Activated T-cell treated with anti-CD3 and anti-CD28 coated beads, Interleukin-2, amount 50 U/mL, for 4 hours (primary cell): ENCODE data around the gene STAT6. TPM values are rescaled to one million over a fixed set of nuclear protein-coding genes. Genes with fewer than 3 reads are reported as not detected.
A peak's percentile ranks its signal among the peaks of the same experiment; 100 is the strongest.

Experiments used
- ATAC-seq, 2 donors: fragments of 200-7000 bp; cut with Tn5 transposase; one replicate each; pipeline ENCODE4 v1.10.0; 2021
- DNase-seq: peaks from one replicate; pipeline ENCODE4 v3.0.0-alpha.2; 2020
- H3K27me3 Mint-ChIP-seq: one replicate; pipeline ENCODE4 v1.8.0; 2021; ENCODE audit warnings: low read depth, mixed read lengths
- H3K36me3 Mint-ChIP-seq: one replicate; pipeline ENCODE4 v1.8.0; 2022; ENCODE audit warnings: mixed read lengths; ENCODE audit not compliant: insufficient read depth
- H3K4me1 Mint-ChIP-seq: one replicate; pipeline ENCODE4 v1.8.0; 2021; ENCODE audit warnings: low read depth, mixed read lengths
- H3K4me3 Mint-ChIP-seq: one replicate; pipeline ENCODE4 v1.8.0; 2021; ENCODE audit warnings: mild to moderate bottlenecking, moderate library complexity, mixed read lengths
- H3K9me3 Mint-ChIP-seq: one replicate; pipeline ENCODE4 v1.8.0; 2021; ENCODE audit warnings: mixed read lengths
- total RNA-seq, 3 donors: library from RNA; stranded (reverse); gene quantifications; one replicate each; pipeline ENCODE4 v1.2.1, GENCODE V29; 2021

STAT6 gene
- total RNA-seq, 3 donors from 2014 or later, result 312 to 340 (median 339) TPM

GRCh38 chr12:57105011-57105753 is 6.0 kb downstream of the STAT6 start:
- no peaks in the 10 kb centered on the region for H3K9me3 Mint-ChIP-seq
- no peaks in the 10 kb centered on the region for H3K27me3 Mint-ChIP-seq
- no peak for ATAC-seq
- peaks cover 48% of the 10 kb centered on the region for H3K4me1 Mint-ChIP-seq
- H3K4me3 Mint-ChIP-seq, result no peak overlapping the region
- DNase-seq, result no peak
- peaks cover 46% of the 10 kb centered on the region for H3K36me3 Mint-ChIP-seq

DNA sequence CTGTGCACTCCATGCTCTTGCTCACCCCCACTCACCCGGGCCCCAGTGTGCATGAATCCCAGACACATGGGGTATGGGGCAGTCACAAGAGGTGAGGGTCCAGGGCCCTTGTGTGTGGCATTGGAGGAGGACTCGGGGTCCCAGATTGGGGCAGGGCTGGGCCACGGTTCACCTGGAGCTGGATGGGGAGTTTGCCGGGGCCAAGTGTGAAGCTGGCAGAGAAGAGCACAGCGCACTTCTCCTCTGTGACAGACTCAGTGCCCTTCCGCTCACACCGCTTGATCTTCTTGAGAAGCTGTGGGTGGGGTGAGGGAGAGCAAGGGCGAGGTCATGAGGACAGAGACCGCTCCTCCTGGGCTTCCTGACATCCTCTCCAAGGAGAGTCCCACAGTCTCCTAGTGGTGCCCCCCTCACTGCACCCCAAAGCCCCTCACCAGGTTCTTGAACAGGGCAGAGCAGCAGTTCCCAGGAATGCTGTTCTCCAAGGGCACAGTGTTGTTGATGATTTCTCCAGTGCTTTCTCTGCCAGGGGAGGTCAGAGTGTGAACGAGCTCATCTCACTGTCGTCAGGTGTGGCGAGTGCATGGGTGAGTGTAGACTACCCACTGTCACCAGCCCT is 6.8 kb downstream of the STAT6 start:
- Mint-ChIP-seq H3K4me1 (peaks cover 42% of the 10 kb centered on the region), H3K36me3 (peaks cover 51% of the 10 kb centered on the region), H3K27me3 (no peaks in the 10 kb centered on the region), H3K4me3 (no peak overlapping the region), H3K9me3 (no peaks in the 10 kb centered on the region)
- no peak for ATAC-seq
- no peak for DNase-seq

DNA sequence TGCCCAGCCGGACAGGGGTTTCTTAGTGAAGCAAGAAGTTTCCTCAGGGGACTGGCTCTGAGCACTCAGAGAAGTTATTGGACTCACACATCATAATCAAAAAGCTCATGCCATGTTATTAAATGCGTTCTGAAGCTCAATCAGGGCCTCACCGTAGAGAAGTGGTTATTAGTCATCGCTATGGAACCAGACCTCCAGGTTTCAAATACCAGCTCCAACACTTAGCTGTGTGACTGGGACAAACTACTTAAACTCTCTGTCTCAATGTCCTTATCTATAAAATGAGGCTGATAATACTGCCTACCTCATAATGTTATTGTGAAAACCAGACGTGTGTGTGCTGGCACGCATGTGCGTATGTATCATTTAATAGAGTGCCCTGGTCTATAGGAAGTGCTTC is 7.3 kb downstream of the STAT6 start:
- Mint-ChIP-seq H3K4me1 (peaks cover 42% of the 10 kb centered on the region), H3K9me3 (no peaks in the 10 kb centered on the region), H3K27me3 (no peaks in the 10 kb centered on the region), H3K4me3 (no peak overlapping the region), H3K36me3 (peaks cover 54% of the 10 kb centered on the region)
- DNase-seq, result no peak
- ATAC-seq, result peak in 1 of 2 donors; percentile 36

DNA sequence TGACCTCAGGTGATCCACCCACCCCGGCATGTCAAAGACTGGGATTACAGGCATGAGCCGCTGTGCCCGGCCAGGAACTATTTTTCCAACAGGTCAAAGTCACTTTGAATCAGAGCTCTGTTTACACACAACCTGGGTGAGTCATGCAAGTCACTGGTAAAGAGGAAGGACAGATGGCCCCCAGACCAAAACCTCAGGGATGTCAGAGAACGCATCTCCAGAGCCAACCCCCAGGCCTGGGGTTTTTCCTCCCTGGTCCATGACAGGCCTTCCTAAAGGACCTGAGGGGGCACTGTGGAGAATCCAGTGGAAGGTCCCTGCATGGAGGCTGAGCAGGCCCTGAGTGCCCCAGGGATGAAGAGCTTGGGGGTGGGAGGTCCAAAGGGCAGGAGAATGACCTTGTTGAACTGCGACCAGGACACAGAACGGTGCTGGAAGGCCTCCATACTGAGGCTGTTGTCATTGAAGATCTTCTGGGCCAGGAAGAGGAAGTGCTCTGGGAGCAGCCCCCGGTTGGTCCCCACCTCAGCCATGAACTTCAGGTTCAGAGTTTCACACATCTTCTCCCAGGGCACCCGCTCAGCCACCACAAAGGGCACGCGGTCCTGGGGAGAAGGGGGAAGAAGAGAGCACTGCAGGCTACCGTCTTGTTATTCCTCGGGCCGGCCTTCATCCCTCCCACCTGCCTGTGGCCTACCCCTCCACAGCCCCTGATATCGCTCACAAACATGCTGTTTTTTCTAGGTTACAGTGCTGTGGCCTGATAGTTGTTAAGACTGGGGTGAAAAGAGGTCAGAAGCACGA is 9.1 kb downstream of the STAT6 start:
- DNase-seq (no peak), ATAC-seq (no peak)
- Mint-ChIP-seq H3K27me3 (no peaks in the 10 kb centered on the region), H3K4me1 (peaks cover 24% of the 10 kb centered on the region), H3K9me3 (no peaks in the 10 kb centered on the region), H3K4me3 (no peak overlapping the region), H3K36me3 (peaks cover 56% of the 10 kb centered on the region)

DNA sequence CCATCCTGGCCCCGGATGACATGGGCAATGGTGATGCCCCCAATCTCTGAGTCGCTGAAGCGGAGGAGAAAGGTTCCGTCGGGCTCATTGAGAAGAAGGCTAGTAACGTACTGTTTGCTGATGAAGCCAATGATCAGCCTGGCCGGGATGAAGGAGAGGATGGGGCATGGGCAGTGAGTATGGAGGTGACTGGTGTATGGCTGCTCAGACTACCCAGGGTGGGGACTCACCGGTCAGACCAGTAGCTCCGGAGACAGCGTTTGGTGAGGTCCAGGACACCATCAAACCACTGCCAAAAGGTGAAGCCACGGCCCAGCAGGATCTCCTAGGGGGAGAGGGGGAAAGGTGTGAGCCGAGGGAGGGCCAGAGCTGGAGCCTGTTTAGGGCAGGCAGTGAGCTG is 11.4 kb downstream of the STAT6 start:
- H3K27me3 Mint-ChIP-seq, result no peaks in the 10 kb centered on the region

GRCh38 chr12:57099047-57099714 is 12.0 kb downstream of the STAT6 start:
- Mint-ChIP-seq H3K4me3 (no peak overlapping the region), H3K36me3 (peaks cover 46% of the 10 kb centered on the region), H3K27me3 (no peaks in the 10 kb centered on the region), H3K9me3 (no peaks in the 10 kb centered on the region), H3K4me1 (peaks cover 24% of the 10 kb centered on the region)
- ATAC-seq (no peak), DNase-seq (no peak)

More for the DNA sequence above, 11.4 kb downstream of the STAT6 start:
- peaks cover 24% of the 10 kb centered on the region for H3K4me1 Mint-ChIP-seq
- peaks cover 49% of the 10 kb centered on the region for H3K36me3 Mint-ChIP-seq
- H3K4me3 Mint-ChIP-seq, result no peak overlapping the region
- DNase-seq (no peak), ATAC-seq (no peak)
- no peaks in the 10 kb centered on the region for H3K9me3 Mint-ChIP-seq

DNA sequence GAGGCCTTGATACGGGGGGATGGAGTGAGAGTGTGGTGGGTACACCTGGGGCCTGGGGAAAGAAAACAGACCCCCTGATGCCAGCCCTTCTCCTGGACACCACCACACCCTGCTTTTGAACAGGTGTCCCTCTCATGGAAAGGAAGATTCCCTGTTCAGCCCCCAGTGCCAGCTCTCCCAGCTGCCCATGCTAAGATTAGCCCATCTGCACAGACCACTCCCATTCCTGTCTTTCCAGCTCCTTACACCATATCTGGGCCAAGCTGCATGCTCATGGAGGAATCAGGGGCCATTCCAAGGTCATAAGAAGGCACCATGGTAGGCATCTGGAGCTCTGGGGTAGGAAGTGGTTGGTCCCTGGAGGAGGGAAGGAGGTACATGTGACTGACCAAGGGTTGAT is 12.6 kb downstream of the STAT6 start:
- Mint-ChIP-seq H3K9me3 (no peaks in the 10 kb centered on the region), H3K4me1 (peaks cover 23% of the 10 kb centered on the region), H3K27me3 (no peaks in the 10 kb centered on the region), H3K36me3 (peaks cover 43% of the 10 kb centered on the region), H3K4me3 (no peak overlapping the region)
- no peak for ATAC-seq
- no peak for DNase-seq

DNA sequence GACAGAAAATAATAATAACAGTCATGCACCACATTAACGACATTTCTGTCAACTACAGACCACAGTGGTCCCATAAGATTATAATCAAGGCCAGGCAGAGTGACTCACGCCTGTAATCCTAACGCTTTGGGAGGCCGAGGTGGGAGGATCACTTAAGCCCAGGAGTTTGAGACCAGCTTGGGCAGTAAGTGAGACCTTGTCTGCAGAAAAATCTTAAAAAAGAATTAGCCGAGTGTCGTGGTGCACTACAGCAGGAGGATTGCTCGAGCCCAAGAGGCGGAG is 13.7 kb downstream of the STAT6 start:
- ATAC-seq (no peak), DNase-seq (no peak)
- Mint-ChIP-seq H3K36me3 (peaks cover 45% of the 10 kb centered on the region), H3K27me3 (no peaks in the 10 kb centered on the region), H3K4me3 (no peak overlapping the region), H3K9me3 (no peaks in the 10 kb centered on the region), H3K4me1 (peaks cover 34% of the 10 kb centered on the region)

- Mint-ChIP-seq H3K9me3 (no peaks in the 10 kb centered on the region), H3K4me1 (peaks cover 33% of the 10 kb centered on the region), H3K27me3 (no peaks in the 10 kb centered on the region), H3K4me3 (no peak overlapping the region), H3K36me3 (peaks cover 41% of the 10 kb centered on the region)
- ATAC-seq (no peak), DNase-seq (no peak)
Measured at GRCh38 chr12:57096748-57097553, 14.2 kb downstream of the STAT6 start.

DNA sequence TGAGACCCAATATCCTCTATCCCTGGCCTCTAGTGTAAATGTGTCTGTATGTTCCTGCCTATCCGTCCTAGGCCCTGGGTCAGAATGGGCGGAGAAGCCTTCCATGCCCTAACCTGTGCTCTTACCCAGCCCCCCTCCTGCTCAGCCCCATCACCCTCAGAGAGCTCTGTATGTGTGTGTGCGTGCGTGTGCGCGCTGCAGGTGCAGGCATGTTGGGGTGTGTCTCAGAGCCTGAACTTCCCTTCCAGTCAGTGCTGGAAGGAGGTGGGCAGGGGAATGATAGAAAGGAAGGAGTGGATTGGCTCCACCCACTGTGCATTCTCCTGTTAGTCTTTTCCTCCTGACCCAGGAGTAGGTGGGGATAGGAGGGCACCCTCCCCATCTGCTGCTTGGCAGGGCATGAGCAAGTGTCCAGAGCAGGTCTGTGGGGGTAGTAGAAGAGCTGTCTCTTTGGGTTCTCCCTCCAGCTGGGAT is 15.0 kb downstream of the STAT6 start:
- no peak overlapping the region for H3K4me3 Mint-ChIP-seq
- no peaks in the 10 kb centered on the region for H3K9me3 Mint-ChIP-seq
- DNase-seq (no peak), ATAC-seq (no peak)
- peaks cover 41% of the 10 kb centered on the region for H3K36me3 Mint-ChIP-seq
- no peaks in the 10 kb centered on the region for H3K27me3 Mint-ChIP-seq
- H3K4me1 Mint-ChIP-seq, result peaks cover 40% of the 10 kb centered on the region

- H3K4me3 Mint-ChIP-seq, result no peak overlapping the region
- no peaks in the 10 kb centered on the region for H3K9me3 Mint-ChIP-seq
- H3K27me3 Mint-ChIP-seq, result no peaks in the 10 kb centered on the region
- H3K4me1 Mint-ChIP-seq, result peaks cover 47% of the 10 kb centered on the region
- H3K36me3 Mint-ChIP-seq, result peaks cover 44% of the 10 kb centered on the region
- ATAC-seq (no peak), DNase-seq (no peak)
Measured at GRCh38 chr12:57095440-57095839, 15.7 kb downstream of the STAT6 start.

DNA sequence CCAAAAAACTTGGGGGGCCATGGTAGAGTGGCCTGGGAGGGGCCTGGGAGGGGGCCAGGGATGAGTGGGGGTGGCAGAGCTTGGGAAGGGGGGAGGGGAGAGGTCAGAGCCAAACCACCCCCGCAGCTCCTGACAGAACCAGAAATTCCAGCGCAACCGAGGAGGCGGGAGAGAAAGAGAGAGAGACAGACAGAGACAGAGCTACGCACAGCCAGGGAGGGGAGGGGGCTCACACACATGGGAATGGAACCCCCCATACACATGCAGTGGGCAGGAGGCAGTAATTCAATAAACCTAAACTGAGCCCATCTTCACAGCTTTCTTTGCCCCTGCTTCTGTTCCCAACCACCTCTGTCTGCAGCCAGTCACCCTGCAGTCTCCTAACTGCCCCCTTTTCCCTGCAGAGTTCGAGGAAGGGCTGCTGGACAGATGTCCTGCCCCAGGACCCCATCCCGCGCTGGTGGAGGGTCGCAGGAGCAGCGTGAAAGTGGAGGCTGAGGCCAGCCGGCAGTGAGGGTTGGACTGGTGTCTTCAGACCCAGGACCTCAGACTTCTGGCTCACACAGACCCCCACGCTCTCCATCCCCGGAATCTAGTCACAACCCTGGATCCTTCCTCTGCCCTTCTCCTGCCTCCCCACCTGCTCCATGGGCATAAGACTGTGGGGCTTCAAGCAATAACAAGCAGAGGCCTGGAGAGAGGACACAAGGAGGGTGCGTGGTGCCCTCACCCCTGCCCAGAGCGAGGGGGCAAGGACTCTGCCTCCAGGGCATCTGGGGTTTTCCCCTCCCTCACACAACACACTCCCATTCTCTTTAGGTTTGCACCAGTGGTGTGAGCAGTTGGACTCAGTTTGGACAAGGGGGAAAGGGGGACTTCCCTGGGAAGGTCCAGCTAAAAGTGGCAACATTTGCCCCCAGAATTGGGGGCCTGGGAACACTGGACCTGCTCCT is 16.7 kb downstream of the STAT6 start:
- ATAC-seq, result no peak
- no peak for DNase-seq
- Mint-ChIP-seq H3K27me3 (no peaks in the 10 kb centered on the region), H3K4me3 (peak overlapping the region; percentile 13), H3K4me1 (peaks cover 54% of the 10 kb centered on the region), H3K36me3 (peaks cover 38% of the 10 kb centered on the region), H3K9me3 (no peaks in the 10 kb centered on the region)
